Medulla oblongata (tissue), 1 donor: ENCODE results near the gene NOXRED1.
"Not testable (repeated sequence)": the region's sequence is repeated elsewhere in the genome, so short reads cannot be mapped to it uniquely, and the experiment has no call there.

Experiments used
- DNase-seq: peaks from one replicate; pipeline ENCODE4 v3.0.0-alpha.2; 2015; ENCODE audit errors: extremely low spot score

The NOXRED1 gene, protein sequence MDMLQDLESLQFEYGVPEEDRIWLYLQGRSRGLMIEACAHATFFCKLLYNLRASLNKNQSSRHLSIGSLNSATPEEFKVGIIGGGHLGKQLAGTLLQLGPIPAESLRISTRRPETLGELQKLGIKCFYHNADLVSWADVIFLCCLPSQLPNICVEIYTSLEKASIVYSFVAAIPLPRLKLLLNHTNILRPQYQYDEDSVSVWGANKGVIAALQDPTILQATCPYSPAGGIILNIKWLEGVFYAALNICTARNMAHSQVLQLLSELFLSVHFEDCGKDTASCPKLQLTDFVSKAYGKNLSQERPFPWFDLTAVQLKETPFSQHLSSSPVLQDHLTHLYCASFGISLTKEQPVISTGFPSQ

GRCh38 chr14:77423423-77423822 is at the start of gene NOXRED1:
TSS of gene NOXRED1 (minus strand) at chr14:77423523. CDS start at chr14:77422889, 634 bp downstream.
- no peak for DNase-seq

DNA sequence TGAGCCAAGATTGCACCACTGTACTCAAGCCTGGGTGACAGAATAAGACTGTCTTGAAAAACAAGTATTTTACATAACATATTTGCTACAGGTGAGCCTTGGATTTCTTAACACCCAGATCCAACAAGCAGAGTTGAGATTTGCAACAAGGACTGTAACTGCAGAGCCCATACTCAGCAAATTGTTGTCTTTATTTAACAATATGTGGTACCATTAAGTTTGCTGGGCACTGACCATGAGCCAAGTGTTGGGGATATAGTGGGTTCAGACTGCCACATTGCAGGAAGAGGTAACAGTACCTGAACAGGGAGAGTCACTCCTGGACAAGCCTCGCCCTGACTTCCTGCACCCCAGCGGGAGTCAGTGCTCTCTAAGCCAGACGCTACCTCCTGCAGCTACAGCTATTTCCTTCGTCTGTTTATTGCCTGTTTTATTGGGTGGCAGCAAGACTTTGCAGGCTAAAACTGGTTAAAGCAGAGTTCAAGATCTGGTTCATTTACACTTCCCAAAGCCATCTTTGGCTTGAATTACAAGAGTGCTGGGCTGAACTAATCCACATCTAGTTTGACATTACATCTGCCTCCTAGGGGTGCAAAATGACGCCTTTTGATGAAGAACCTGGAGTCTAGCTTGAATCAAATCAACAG is 47.0 kb upstream of the NOXRED1 start:
- DNase-seq: no peak

- DNase-seq: no peak
These were observed 46.2 kb upstream of the NOXRED1 start for GRCh38 chr14:77469539-77469938.

GRCh38 chr14:77469067-77469505 is 45.8 kb upstream of the NOXRED1 start:
- DNase-seq: no peak

DNA sequence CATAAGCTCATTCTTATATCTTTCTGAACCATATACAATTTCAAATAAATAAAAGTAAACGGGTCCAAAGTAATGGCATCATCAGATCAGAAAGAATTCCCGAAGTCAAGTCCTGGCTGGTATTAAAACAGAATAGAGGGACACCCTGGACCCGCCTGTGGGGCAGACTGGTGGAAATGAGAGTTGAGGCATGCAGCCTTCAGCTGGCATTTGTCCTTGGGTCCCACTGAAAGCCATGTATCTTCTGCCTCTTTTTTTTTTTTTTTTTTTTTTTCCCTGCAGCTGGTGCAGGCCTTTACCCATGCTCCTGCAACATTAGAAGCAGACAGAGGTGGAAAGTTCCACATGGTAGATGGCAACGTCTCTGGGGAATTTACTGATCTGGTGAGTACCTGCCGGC is 44.5 kb upstream of the NOXRED1 start:
- no peak for DNase-seq

GRCh38 chr14:77459072-77459723 is 35.9 kb upstream of the NOXRED1 start:
- DNase-seq: peak; percentile 93

- DNase-seq: peak; percentile 25
These were observed 35.1 kb upstream of the NOXRED1 start for GRCh38 chr14:77458249-77458950.

GRCh38 chr14:77457522-77458248 is 34.4 kb upstream of the NOXRED1 start, which contains the start of the genes AHSA1 and VIPAS39:
TSS of gene AHSA1 (plus strand) at chr14:77458093. CDS start at chr14:77458190, 97 bp downstream.
TSS of gene VIPAS39 (minus strand) at chr14:77457601. CDS start at chr14:77454102, 3,499 bp downstream.
- peak; percentile 100 for DNase-seq

DNA sequence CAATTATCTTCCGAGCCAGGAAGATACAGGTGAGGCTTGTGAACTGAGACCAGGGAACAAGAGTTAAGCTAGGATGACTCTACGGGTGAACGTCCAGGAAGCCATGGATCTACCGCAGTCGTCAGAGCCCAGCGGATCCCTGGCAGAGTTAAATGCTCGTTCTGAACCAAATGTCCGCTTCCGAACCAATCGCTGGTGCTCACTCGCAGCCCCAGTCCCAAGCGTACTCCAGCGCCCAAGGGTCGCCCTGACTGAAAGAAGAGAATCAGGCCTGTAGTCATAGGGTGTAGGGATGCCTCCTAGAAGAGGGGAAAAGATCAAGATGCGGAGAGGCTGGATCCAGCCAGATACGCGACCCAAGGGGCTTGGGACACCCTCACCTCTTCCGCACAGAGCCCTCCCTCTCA is 33.8 kb upstream of the NOXRED1 start:
- no peak for DNase-seq

DNA sequence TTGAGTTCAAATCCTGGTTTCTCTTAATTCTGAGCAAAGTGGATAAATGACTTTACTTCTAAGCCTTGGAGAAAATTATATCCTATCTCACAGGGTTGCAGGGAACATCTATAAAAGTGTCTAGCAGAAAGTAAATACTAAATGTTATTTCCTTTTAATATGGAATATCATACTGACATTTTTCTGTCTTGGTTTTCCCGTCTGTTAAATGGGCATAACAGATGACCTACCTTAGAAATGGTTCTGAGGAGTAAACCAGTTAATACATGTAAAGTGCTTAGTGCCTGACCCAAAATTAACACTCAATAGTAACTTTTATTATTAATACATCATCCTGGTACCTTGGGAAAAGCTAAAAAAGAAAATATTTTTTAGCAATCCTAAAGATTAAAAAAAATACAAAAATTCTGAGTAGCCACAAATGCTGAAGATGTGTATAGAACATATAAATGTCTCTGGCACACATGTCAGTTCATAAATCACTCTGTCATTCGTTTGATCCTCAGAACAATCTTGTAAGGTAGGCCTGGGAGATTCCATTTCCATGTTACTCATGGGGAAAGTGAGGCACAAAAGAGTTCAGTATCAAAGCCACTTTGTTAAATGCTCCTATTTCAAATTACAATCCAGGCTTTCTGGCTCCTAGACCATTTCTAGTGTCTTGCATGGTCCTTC is 32.8 kb upstream of the NOXRED1 start:
- DNase-seq: no peak

GRCh38 chr14:77442196-77442595 is 18.9 kb upstream of the NOXRED1 start:
- DNase-seq: no peak

GRCh38 chr14:77439861-77440260 is 16.5 kb upstream of the NOXRED1 start:
- DNase-seq: no peak

DNA sequence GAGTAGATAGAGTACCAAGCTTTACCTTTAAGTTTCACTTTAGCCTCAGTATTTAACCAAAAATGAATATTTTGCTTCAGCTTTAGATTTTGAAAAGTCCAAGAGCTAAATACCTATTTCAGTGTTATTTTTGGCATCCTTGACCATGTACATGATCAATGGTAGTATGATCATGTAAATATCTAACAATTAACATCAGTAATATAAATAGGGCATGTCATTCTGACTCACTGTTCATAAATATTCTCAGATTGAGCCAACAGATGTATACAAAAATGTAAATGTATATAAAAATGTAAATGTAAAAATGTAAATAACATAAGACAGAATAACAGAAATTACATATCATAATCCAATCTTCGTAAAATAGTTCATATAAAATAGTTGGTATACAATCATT is 15.3 kb upstream of the NOXRED1 start:
- DNase-seq: no peak

DNA sequence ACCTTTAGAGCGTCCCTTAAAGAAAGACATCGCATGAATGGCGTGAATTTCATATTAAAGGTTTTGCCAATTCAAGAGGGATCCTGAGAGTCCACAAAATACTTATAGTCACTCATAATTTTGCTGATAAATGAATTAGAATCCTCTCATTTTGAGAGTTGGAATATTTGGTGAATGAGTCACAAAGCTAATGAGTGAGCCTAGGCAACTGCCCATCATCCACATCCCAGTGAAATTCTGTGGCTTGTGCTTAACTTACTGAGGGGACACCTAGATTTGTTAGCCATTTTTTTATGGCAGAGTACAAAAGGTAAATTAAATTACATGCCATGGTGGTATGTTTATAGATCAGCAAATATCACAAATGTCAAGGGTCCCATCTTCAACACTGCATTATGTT is 12.7 kb upstream of the NOXRED1 start:
- DNase-seq: no peak

GRCh38 chr14:77426396-77426795 is 3.1 kb upstream of the NOXRED1 start:
- DNase-seq: no peak

GRCh38 chr14:77424862-77425261 is 1.5 kb upstream of the NOXRED1 start:
- DNase-seq: no peak

- DNase-seq: no peak
These were observed 2.1 kb downstream of the NOXRED1 start for GRCh38 chr14:77421201-77421600.

DNA sequence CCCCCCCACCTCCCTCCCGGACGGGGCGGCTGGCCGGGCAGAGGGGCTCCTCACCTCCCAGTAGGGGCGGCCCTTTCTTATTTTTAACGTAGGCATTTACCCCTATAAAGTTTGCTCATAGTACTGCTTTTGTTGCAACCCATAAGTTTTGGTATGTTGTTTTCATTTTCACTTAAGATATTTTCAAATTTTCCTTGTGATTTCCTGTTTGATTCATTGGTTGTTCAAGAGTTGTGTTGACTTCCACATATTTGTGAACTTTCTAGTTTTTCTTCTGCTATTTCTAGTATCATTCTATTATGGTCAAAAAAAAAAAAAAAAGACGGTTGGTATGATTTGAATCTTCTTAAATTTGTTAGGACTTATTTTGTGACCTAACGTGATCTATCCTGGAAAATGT is 6.5 kb downstream of the NOXRED1 start:
- no peak for DNase-seq

DNA sequence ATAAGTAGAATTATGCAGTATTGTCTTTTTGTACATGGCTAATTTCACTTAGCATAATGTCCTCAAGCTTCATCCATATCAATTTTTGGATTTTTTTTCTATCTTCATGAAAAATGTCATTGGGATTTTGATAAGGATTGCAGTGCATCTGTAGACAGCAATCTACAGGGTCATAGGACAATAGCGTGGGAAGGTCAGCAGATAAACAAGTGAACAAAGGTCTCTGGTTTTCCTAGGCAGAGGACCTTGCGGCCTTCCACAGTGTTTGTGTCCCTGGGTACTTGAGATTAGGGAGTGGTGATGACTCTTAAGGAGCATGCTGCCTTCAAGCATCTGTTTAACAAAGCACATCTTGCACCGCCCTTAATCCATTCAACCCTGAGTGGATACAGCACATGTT is 7.2 kb downstream of the NOXRED1 start:
- DNase-seq: not testable (repeated sequence)

GRCh38 chr14:77415403-77416030 is 7.8 kb downstream of the NOXRED1 start:
- not testable (repeated sequence) for DNase-seq
